HG03097 (cell line): ENCODE data around the gene DDX25.
"Not testable (repeated sequence)": the region's sequence is repeated elsewhere in the genome, so short reads cannot be mapped to it uniquely, and the experiment has no call there.

Experiments used
- ATAC-seq: cut with Tn5 transposase; IDR thresholded peaks from one replicate; pipeline ENCODE4 v1.9.1; 2021; ENCODE audit not compliant: unreplicated experiment, low FRiP score

The DDX25 gene

DNA sequence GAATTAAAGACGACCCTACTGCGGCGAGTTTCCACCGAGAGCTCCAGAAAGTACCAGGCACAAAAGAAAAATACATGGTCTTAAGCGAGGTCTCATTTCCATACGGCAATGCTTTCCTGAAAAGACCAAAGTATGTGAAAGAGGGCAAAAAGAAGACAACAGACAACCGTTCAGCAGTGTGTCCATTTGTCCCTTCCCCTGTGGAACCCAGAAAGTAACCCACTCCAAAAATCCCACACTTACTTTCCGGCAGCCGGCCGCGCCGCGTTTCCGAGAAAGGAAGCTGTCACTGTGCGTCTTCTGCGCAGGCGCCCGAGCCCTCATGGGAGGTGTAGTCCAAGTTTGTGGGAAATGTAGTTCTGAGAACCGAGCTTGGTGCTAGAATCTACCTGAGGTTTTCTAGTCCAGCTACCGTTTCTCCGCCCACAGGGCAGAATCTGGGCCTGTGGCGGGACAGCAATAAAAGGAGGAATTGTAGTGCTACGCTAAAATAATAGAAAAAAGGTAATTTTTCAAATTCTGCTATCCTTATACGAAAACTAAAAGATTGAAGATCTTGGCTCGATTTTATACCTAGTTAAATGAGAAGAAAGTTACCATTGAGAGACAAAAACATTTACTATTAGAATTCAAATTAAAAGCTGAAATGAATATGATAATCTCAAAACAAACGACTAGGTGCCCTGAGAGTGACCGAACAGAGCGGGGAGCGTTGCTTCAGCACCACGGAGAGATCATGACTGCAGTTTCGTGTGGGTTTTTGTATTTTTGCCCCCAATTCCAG, 1.2 kb upstream of the DDX25 start, which contains the start of gene PUS3:
Gene PUS3, minus strand, starts transcription at position 280 of the 784 bp plus-strand sequence. CDS start 6,922 bp downstream, outside the sequence.
- peak; percentile 98 for ATAC-seq

- ATAC-seq: no peak
Observed at GRCh38 chr11:125904678-125905077, 370 bp downstream of the DDX25 start.

DNA sequence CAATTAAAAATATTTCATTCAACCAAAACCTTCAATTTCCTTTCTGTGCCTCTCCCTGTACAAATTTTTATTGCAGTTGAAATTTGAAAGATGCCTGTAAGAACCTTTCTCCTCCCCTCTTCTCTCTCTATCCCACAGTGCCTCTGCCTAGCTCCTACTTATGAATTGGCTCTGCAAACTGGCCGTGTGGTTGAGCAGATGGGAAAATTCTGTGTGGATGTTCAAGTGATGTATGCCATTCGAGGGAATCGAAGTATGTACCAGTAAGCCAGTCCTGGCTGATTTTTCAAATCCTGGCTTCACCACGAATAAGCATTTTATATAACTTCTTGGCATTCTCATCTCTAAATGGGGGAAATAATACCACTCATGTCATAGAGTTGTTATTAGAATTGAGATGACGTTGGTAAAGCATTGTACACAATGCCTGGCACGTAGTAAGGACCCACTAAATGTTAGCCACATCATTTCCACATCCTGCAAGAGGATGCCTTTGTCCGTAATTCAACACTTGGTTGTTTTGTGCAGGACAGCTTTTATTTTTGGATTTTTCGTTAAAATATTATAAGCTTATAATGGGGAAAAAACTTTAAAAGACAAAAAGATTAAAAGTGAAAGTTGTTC, 6.0 kb downstream of the DDX25 start:
- ATAC-seq: no peak

DNA sequence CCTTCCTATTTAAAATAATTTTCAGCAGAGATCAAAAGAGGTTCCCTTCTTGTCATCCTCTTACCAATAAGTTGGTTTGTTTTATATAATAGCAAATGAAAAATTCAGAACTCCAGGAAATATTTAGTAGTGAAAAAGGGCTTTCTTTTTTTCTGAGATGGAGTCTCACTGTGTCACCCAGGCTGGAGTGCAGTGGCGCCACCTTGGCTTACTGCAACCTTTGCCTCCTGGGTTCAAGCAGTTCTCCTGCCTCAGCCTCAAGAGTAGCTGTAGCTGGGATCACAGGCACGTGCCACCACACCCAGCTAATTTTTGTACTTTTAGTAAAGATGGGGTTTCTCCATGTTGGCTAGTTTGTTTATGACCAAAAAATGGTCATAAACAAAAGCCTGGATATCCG, 10.3 kb downstream of the DDX25 start:
- not testable (repeated sequence) for ATAC-seq

- no peak for ATAC-seq
Observed at GRCh38 chr11:125916683-125917347, 12.5 kb downstream of the DDX25 start.

DNA sequence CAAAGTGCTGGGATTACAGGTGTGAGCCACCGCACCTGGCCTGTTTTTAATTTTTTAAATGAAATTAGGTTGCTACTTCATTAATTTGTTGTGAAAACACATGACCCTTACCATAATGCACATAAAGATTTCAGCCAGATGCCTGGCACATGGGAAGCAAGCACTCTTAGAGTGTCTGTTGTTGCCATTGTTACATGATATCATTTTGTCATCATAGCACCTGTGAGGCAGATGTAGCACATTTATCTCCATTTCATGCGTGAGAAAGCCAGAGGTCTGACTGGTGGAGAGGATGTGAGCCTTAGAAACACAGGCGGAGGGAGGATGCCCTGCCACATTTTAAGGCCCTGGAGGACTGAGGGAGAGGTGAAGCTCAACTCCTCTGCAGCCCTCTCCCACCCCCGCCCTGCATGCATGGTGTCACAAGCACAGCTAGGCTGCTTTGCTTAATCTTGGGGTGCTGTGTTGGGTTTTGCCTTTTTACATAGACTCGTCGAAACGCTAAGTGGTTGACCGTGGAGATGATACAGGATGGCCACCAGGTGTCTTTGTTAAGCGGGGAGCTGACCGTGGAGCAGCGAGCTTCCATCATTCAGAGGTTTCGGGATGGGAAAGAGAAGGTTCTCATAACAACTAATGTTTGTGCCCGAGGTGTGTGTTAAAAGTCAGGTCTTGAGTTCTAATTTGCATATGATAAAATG, 14.0 kb downstream of the DDX25 start:
- no peak for ATAC-seq

DNA sequence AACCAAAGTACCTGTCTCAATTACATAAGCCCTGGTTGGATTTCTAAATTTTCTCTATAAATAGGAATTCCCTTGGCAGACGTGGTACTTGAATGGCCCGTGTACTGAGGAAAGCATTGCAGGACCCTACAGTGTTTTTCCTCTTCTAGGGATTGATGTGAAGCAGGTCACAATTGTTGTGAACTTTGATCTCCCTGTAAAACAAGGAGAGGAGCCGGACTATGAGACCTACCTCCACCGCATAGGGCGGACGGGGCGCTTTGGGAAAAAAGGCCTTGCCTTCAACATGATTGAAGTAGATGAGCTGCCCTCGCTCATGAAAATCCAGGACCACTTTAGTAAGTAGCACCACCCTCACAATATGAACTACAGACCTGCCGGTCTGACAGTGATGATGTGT, 16.7 kb downstream of the DDX25 start:
- no peak for ATAC-seq

- ATAC-seq: no peak
Observed at GRCh38 chr11:125922156-125922555, 17.8 kb downstream of the DDX25 start.

DNA sequence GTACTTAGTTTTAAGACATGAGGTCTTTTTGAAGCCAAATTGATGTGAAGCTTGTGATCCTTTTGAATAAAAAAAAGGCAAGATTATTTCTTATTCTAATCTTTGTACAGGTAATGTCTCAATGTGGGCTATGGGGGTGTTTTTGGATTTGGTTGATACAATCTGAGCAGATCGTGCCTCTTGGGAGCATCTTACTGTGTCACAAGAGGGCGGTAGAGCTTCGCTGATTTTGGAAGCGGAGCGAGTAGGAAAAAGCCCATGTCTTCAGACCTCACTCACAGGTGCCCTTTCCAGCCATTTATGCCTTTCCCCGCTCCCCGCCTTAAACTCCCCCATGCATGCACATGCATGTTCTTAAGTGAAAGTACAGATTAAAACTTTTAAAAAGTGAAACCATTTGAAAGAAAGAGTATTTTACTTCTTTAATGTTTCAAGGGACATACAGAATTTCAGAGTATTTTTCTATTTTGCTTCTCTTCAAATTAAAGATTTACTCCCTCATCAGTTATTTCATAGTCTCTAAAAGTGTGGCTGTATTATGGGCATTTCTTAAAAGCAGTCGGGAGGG, 18.8 kb downstream of the DDX25 start:
- no peak for ATAC-seq

- no peak for ATAC-seq
Observed at GRCh38 chr11:125923633-125924032, 19.3 kb downstream of the DDX25 start.

DNA sequence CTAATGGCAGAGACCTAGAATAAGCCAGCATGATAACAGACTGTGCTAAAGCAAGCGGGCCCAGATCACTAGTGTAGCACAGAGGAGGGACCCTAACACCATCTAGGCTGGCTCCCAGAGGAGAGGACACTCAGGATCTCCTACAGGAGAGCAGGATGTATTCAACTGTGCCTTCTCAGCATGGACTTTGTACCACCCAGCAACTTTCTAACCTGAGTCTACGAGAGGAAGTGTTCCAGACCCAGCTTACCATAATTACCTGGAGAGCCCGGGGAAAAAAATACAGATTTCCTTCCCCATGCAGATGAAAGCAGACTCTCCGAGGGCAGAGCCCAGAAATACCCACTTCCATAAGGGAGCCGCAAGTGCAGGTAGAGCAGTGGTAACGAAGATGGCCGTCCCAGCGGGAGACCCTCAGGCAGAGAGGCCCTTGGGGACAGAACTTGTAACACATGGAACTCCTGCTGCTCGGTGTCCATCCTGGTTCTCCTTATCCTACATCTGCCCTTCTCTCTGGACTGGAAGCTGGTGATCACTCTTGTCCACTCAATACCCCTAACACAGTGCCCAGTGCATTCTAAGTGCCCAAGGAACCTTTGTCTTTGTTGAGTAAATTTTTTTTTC, 20.2 kb downstream of the DDX25 start:
- ATAC-seq: no peak

GRCh38 chr11:125925247-125925740, 21.0 kb downstream of the DDX25 start:
- no peak for ATAC-seq

- no peak for ATAC-seq
Observed at GRCh38 chr11:125925804-125926203, 21.5 kb downstream of the DDX25 start.

DNA sequence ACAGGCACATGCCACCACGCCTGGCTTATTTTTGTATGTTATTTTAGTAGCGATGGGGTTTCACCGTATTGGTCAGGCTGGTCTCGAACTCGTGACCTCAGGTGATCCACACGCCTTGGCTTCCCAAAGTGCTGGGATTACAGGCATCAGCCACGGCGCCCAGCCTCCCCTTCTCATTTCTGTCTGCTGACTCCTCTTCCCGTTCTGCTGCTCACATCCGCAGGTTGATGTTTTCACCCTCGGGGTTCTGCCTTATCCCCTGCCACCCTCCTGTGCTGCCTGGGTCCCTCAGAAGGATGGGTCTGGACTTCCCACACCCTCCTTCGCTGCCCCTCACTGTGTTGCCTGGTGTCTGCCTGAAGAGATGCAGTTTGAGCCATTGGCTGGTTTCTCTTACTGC, 22.4 kb downstream of the DDX25 start:
- ATAC-seq: no peak

- ATAC-seq: no peak
Observed at GRCh38 chr11:125929445-125930075, 25.3 kb downstream of the DDX25 start.

DNA sequence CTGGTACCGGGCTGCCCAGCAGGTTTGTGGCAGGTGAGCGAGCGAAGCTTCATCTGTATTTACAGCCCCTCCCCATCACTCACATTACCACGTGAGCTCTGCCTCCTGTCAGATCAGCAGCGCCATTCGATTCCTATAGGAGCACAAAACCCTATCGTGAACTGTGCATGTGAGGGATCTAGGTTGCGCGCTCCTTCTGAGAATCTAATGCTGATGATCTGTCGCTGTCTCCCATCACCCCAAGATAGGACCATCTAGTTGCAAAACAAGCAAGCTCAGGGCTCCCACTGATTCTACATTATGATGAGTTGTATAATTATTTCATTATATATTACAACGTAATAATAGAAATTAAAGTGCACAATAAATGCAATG, 25.8 kb downstream of the DDX25 start:
- no peak for ATAC-seq

DNA sequence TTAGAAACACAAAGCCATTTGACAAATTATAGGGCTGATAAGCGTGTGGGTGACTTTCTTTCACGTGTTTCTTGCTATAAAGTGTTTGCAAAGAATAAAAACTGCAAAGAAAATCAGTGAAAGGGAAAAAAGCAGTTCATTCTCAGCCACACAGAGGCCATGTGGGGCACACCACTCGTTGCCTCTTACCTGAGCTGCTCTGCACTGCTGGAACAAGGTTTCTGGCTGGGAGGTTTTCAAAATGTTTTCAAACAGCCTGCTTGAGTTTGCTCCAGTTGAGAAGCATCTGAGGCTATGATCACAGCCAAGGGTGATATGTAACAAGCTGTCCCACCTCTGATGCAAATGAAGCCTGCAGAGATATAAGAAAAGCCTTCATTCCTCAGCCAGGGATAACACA, 26.8 kb downstream of the DDX25 start:
- ATAC-seq: no peak

- no peak for ATAC-seq
Observed at GRCh38 chr11:125931668-125932067, 27.4 kb downstream of the DDX25 start.

GRCh38 chr11:125932301-125932700, 28.0 kb downstream of the DDX25 start:
- no peak for ATAC-seq
